Measurements from ENCODE around the gene TRPT1. TPM values are rescaled to one million over a fixed set of nuclear protein-coding genes. Genes with fewer than 3 reads are reported as not detected.

The TRPT1 gene
- total and polyA plus RNA-seq, 9 of the 15 experiments (the other 6 are each of a cell fraction or from before 2014, with no cell fraction given): 4.6 to 41.7 (median 23.1) TPM

GRCh38 chr11:64185175-64185692 is 40.8 kb downstream of the TRPT1 start (continued):
- no peak for TF ChIP-seq ID3 (CRISPR knock-in tag; IDR thresholded peaks at IDR 0.05)
- peak; percentile 73; the same call in 1 of the 2 replicates for TF ChIP-seq ID3 (tag; IDR thresholded peaks at IDR 0.05)
- TF ChIP-seq BRF1 (IDR thresholded peaks at IDR 0.05; ENCODE audit: borderline replicate concordance, extremely low read depth, insufficient read length): no peak
- TF ChIP-seq USF1 (CRISPR knock-in tag; IDR thresholded peaks at IDR 0.05): peak; percentile 97
- TF ChIP-seq ZNF384 (IDR thresholded peaks at IDR 0.05; ENCODE audit: low read depth, low read length): no peak; the same call in 1 of the 2 replicates
- no peak for TF ChIP-seq MBD1 (CRISPR knock-in tag; IDR thresholded peaks at IDR 0.05)
- TF ChIP-seq ZNF41 (CRISPR knock-in tag; conservative IDR thresholded peaks at IDR 0.05): peak; percentile 55; the same call in 1 of the 2 replicates
- TF ChIP-seq PML (IDR thresholded peaks at IDR 0.05; ENCODE audit: low read length): peak; percentile 77
- TF ChIP-seq FIP1L1 (IDR thresholded peaks at IDR 0.05; ENCODE audit: low read depth, low read length, poor library complexity, severe bottlenecking): peak; percentile 73
- TF ChIP-seq MEIS2 (IDR thresholded peaks at IDR 0.05; ENCODE audit: partially characterized antibody): no peak
- TF ChIP-seq TRIM24 (IDR thresholded peaks at IDR 0.05): no peak
- no peak for TF ChIP-seq MBD2 (IDR thresholded peaks at IDR 0.05; ENCODE audit: borderline replicate concordance, low read depth)
- no peak for TF ChIP-seq ZBTB34 (CRISPR knock-in tag; IDR thresholded peaks at IDR 0.05)
- TF ChIP-seq HMG20A (CRISPR knock-in tag; conservative IDR thresholded peaks at IDR 0.05): 0 out of 2 replicates have a peak, but pooled peaks have one; percentile 27
- 0 out of 2 replicates have a peak, but pooled peaks have one; percentile 56 for TF ChIP-seq ESRRB (CRISPR knock-in tag; IDR thresholded peaks at IDR 0.05; ENCODE audit: borderline replicate concordance)
- TF ChIP-seq TBP (optimal IDR thresholded peaks at IDR 0.05; ENCODE audit: low read depth, low read length): peak; percentile 96
- peak; percentile 96 for TF ChIP-seq POLR2B (IDR thresholded peaks at IDR 0.05; ENCODE audit: low read depth, partially characterized antibody)
- TF ChIP-seq ZNF197 (CRISPR knock-in tag; IDR thresholded peaks at IDR 0.05; ENCODE audit: low read depth): no peak
- no peak for TF ChIP-seq JUN (IDR thresholded peaks at IDR 0.05; ENCODE audit: borderline replicate concordance, low read depth, low read length)
- no peak for TF ChIP-seq JUN (CRISPR knock-in tag; IDR thresholded peaks at IDR 0.05; ENCODE audit: borderline replicate concordance)
- no peak for TF ChIP-seq NFYB (IDR thresholded peaks at IDR 0.05; ENCODE audit: extremely low read depth, insufficient read length)
- no peak for TF ChIP-seq MXD1 (CRISPR knock-in tag; IDR thresholded peaks at IDR 0.05; ENCODE audit: borderline replicate concordance, poor library complexity, severe bottlenecking)
- TF ChIP-seq ZNF143 (CRISPR knock-in tag; IDR thresholded peaks at IDR 0.05): peak; percentile 54; the same call in 1 of the 2 replicates
- TF ChIP-seq XRCC3 (IDR thresholded peaks at IDR 0.05): no peak
